ENCODE measurements around the gene BEST4. TPM values are rescaled to one million over a fixed set of nuclear protein-coding genes. Genes with fewer than 3 reads are reported as not detected.

BEST4 gene
- total and polyA plus RNA-seq, 2 of the 13 experiments (the other 11 are each of a cell fraction or from before 2014, with no cell fraction given): 0.77 to 1.4 TPM

GRCh38 chr1:44832056-44832705 is 44.2 kb upstream of the BEST4 start:
- no peaks in the 10 kb centered on the region for H3K9me3 ChIP-seq (ENCODE audit: low read length)
- H3K79me2 ChIP-seq (ENCODE audit: insufficient read depth, low read length): no peaks in the 10 kb centered on the region
- ChIA-PET POLR2A (interaction anchor here (0.8 to 4.5 kb wide), 8 partner anchors 10 to 507 kb away, joined by 3 to 51 read pairs (median 7); partner anchors contain the start of genes BTBD19, EIF2B3, PLK3 and PTCH2), CTCF (ENCODE audit: low intra/inter-chr PET ratio, low total read pairs) (interaction anchor here (0.7 kb wide), 1 partner anchor 1677 kb away, joined by 3 read pairs; no protein-coding TSS in a partner anchor)
- H3K9ac ChIP-seq (ENCODE audit: insufficient read depth, low read depth, low read length): peak overlapping the region; percentile 25; the same call in 1 of the 2 replicates
- FAIRE-seq (no peak), ATAC-seq (peak; percentile 7; the same call in 1 of the 3 replicates), DNase-seq (ENCODE audit: low spot score) (no peak)
- intact Hi-C loops (cut with micrococcal nuclease; ENCODE audit: unreplicated experiment): no loop called here
- peaks cover 78% of the 10 kb centered on the region for H3K4me1 ChIP-seq (ENCODE audit: insufficient read depth, low read length)
- H3K4me3 ChIP-seq (replicated peaks in 1 of 3; ENCODE audit: insufficient read depth in 1 of 3, low read depth in 2 of 3, low read length in 3 of 3): peak overlapping the region in 1 of 3 experiments; percentile 59; a peak in 1 of 6 replicates
- H4K20me1 ChIP-seq (ENCODE audit: insufficient read depth, low read length): no peaks in the 10 kb centered on the region
- peak overlapping the region; percentile 71 for H3K4me2 ChIP-seq (ENCODE audit: low read depth, low read length)
- no peaks in the 10 kb centered on the region for H3K36me3 ChIP-seq (replicated peaks in 1 of 2; ENCODE audit: control insufficient read depth in 1 of 2, insufficient read depth in 2 of 2, low read length in 2 of 2)
- in situ Hi-C loops (cut with HindIII; ENCODE audit: extremely low pct_ligation_motif_present, low pct_unique_long_range_greater_than_20kb): loop anchor here (10.0 to 25.0 kb wide), 2 partner anchors 180 to 473 kb away; partner anchors contain the start of genes HECTD3 and UROD
- BruUV-seq (replicated peaks): no TSS peak
- TF ChIP-seq ZNF629 (CRISPR knock-in tag; conservative IDR thresholded peaks at IDR 0.05) (no peak), NR0B2 (CRISPR knock-in tag; IDR thresholded peaks at IDR 0.05) (no peak), ZFP36 (IDR thresholded peaks at IDR 0.05; ENCODE audit: borderline replicate concordance, low read depth, low read length, partially characterized antibody) (peak; percentile 65), ZNF792 (CRISPR knock-in tag; IDR thresholded peaks at IDR 0.05) (no peak), PAXIP1 (CRISPR knock-in tag; conservative IDR thresholded peaks at IDR 0.05) (no peak), ZNF687 (CRISPR knock-in tag; IDR thresholded peaks at IDR 0.05) (peak; percentile 24), RBM39 (IDR thresholded peaks at IDR 0.05; ENCODE audit: low read depth, low read length, poor library complexity, severe bottlenecking) (peak; percentile 45)
- peaks cover 0 to 16% of the 10 kb centered on the region in 2 experiments; a peak in 1 of 5 replicates for H3K27me3 ChIP-seq (ENCODE audit: control insufficient read depth in 1 of 2, insufficient read depth in 2 of 2, low read length in 2 of 2)
- no peak overlapping the region for H3K27ac ChIP-seq (ENCODE audit: extremely low read length, insufficient read depth, low read length)
- WGBS (ENCODE audit: low lambda C conversion rate): 15% methylated on average over 10 of the region's 13 CpGs
- no peak overlapping the region for H2AFZ ChIP-seq (ENCODE audit: low read length)

All from HepG2 (cell line).